H1 (cell line): ENCODE measurements around the gene ADGRV1. TPM values are rescaled to one million over a fixed set of nuclear protein-coding genes. Genes with fewer than 3 reads are reported as not detected.

Experiments used
- JUN ChIP-seq: IDR thresholded peaks from 2 replicates; pipeline ENCODE4 v1.6.1; 2011; ENCODE audit warnings: low read depth, mild to moderate bottlenecking, improper control_type of control experiment, low read length
- KDM4A ChIP-seq: IDR thresholded peaks from one replicate; pipeline ENCODE4 v1.7.1; 2012; ENCODE audit warnings: low read depth, mild to moderate bottlenecking, moderate library complexity, low read length, inconsistent platforms; ENCODE audit not compliant: severe bottlenecking
- SRF ChIP-seq: IDR thresholded peaks from 2 replicates; pipeline ENCODE4 v1.6.1; 2011; ENCODE audit warnings: mild to moderate bottlenecking, low read depth, low read length, moderate library complexity
- polyA plus RNA-seq, 7 experiments: library from polyadenylated mRNA; depleted of rRNA in 3 of 7; stranded (reverse) in 5 of 7; unstranded in 2 of 7; fragments of >200 nt in 5 of 7; fragments of 200-250 nt in 2 of 7; gene quantifications; 1 replicate in 5 of 7; 2 replicates in 1 of 7; 4 replicates in 1 of 7; pipeline versions ENCODE4 v1.2.1 to v1.2.3, GENCODE V29; 2011 to 2013; ENCODE audit warnings: missing spikeins in 2 of 7, mixed read lengths in 2 of 7
- total RNA-seq: library from RNA; stranded (reverse); fragmentation: NEBNext Ultra II Directional; extraction: Animal tissue kit (Norgen Biotek cat#: 25700); gene quantifications from 2 replicates; pipeline ENCODE4 v1.2.1, GENCODE V29; 2021

ADGRV1 gene
- total and polyA plus RNA-seq, 2 of the 8 experiments (the other 6 are each of a cell fraction or from before 2014, with no cell fraction given) = 53.1 to 62.2 TPM

DNA sequence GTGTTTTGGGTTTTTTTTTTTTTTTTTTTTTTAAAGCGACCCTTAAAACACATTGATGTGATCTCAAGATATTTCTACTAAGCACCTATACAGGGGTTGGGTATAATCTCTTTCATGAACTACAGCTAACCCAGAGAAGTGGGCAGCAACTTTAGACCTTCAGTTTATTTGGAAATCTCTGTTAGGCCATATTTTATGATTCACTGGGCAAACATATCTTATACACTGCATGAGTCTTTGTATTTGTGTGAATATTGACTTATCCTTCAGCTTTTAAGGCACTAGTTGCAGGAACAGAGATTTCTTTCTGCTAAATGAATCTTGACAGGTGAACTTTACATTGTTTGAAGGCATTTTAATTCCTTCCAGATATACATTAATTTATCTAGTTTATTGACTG lies 630.2 kb downstream of the ADGRV1 start (continued):
- TF ChIP-seq KDM4A (no peak), SRF (no peak), JUN (no peak)
